ENCODE measurements around the gene CEBPE. TPM values are rescaled to one million over a fixed set of nuclear protein-coding genes. Genes with fewer than 3 reads are reported as not detected.

Gene CEBPE
- total RNA-seq, 4 donors from 2014 or later: not detected

- Histone ChIP-seq H3K9me3 (no peaks in the 10 kb centered on the region), H3K4me1 (no peaks in the 10 kb centered on the region), H3K27ac (no peak overlapping the region), H3K4me3 (no peak overlapping the region), H3K36me3 (no peaks in the 10 kb centered on the region), H3K27me3 (no peaks in the 10 kb centered on the region)
- DNase-seq: no peak
- no peak for TF ChIP-seq CTCF (IDR thresholded peaks at IDR 0.05)
- no peak for TF ChIP-seq POLR2A (IDR thresholded peaks at IDR 0.05)
Observed at GRCh38 chr14:23148591-23149249, 29.7 kb upstream of the CEBPE start.

- TF ChIP-seq POLR2A (IDR thresholded peaks at IDR 0.05) (no peak), CTCF (IDR thresholded peaks at IDR 0.05) (no peak)
- no peaks in the 10 kb centered on the region for H3K4me1 ChIP-seq
- no peaks in the 10 kb centered on the region for H3K9me3 ChIP-seq
- H3K27me3 ChIP-seq: no peaks in the 10 kb centered on the region
- peak overlapping the region in 1 of 4 donors; percentile 0 for H3K27ac ChIP-seq
- no peak overlapping the region for H3K4me3 ChIP-seq
- no peak for DNase-seq
- H3K36me3 ChIP-seq: no peaks in the 10 kb centered on the region
Observed at GRCh38 chr14:23147676-23148075, 28.6 kb upstream of the CEBPE start.

- DNase-seq: no peak
- Histone ChIP-seq H3K27me3 (no peaks in the 10 kb centered on the region), H3K4me3 (no peak overlapping the region), H3K9me3 (no peaks in the 10 kb centered on the region), H3K27ac (no peak overlapping the region), H3K36me3 (no peaks in the 10 kb centered on the region), H3K4me1 (no peaks in the 10 kb centered on the region)
- no peak for TF ChIP-seq POLR2A (IDR thresholded peaks at IDR 0.05)
- TF ChIP-seq CTCF (IDR thresholded peaks at IDR 0.05): no peak
Observed at GRCh38 chr14:23146980-23147379, 27.9 kb upstream of the CEBPE start.

DNA sequence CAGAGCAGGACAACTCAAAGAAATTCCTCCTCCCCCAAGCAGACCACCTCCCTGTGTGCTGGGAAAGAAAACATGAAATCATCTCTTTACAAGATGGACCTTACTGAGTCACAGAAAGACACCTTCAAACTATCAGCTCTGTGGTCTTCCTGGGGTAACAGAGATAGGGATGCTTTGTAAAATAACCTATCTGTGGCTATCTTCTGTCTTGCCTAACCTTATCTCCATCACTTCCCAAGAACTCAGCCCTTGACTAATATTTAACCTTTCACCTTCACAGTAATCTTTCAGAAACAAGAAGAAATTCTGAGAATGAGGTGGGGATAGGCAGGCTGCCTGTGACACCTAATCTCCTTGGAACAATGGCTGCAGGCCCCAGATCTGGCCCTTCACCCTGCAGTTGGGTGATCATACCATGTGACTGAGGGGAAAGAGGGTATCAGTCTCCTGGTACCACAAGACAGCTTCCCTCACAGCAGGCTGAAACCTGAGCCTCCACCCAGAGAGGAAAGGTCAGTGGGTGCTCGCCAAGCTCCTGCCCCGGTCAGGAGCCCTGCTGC, 27.4 kb upstream of the CEBPE start:
- no peaks in the 10 kb centered on the region for H3K27me3 ChIP-seq
- no peaks in the 10 kb centered on the region for H3K36me3 ChIP-seq
- DNase-seq: no peak
- no peak overlapping the region for H3K4me3 ChIP-seq
- H3K9me3 ChIP-seq: no peaks in the 10 kb centered on the region
- TF ChIP-seq POLR2A (IDR thresholded peaks at IDR 0.05) (no peak), CTCF (IDR thresholded peaks at IDR 0.05) (no peak)
- H3K27ac ChIP-seq: peak overlapping the region in 2 of 4 donors; percentile 33 to 53
- no peaks in the 10 kb centered on the region for H3K4me1 ChIP-seq

GRCh38 chr14:23145794-23146350, 26.8 kb upstream of the CEBPE start:
- Histone ChIP-seq H3K4me3 (no peak overlapping the region), H3K4me1 (no peaks in the 10 kb centered on the region), H3K27ac (peak overlapping the region in 2 of 4 donors; percentile 33 to 53), H3K27me3 (no peaks in the 10 kb centered on the region), H3K9me3 (no peaks in the 10 kb centered on the region), H3K36me3 (peaks cover 0 to 2% (median 0%) of the 10 kb centered on the region in 3 donors)
- no peak for TF ChIP-seq POLR2A (IDR thresholded peaks at IDR 0.05)
- no peak for TF ChIP-seq CTCF (IDR thresholded peaks at IDR 0.05)
- DNase-seq: no peak
